Ovary (tissue), 9 donors: ENCODE data around the gene CMIP. TPM values are rescaled to one million over a fixed set of nuclear protein-coding genes. Genes with fewer than 3 reads are reported as not detected.
A peak's percentile ranks its signal among the peaks of the same experiment; 100 is the strongest.

ENCODE experiments used
- DNase-seq, 5 donors: peaks; one replicate each; pipeline ENCODE4 v3.0.0-alpha.2; 2019 to 2020
- H3K27ac ChIP-seq, 2 donors: fragments of 200-600 bp; one replicate each; pipeline versions ENCODE4 v1.5.1 to v1.8.0; 2019 to 2022
- H3K27me3 ChIP-seq: fragments of 200-600 bp; one replicate; pipeline ENCODE4 v1.8.0; 2022
- H3K36me3 ChIP-seq: fragments of 200-600 bp; sonication (generic); one replicate; pipeline ENCODE4 v1.5.1; 2019
- H3K4me1 ChIP-seq: one replicate; pipeline ENCODE4 v1.8.1; 2013; ENCODE audit warnings: mild to moderate bottlenecking, moderate library complexity; ENCODE audit not compliant: insufficient read depth
- H3K4me3 ChIP-seq: fragments of 200-600 bp; sonication (generic); one replicate; pipeline ENCODE4 v1.5.1; 2017
- H3K9me3 ChIP-seq, 2 donors: fragments of 200-600 bp in 1 of 2; sonication (generic) in 1 of 2; one replicate each; pipeline versions ENCODE4 v1.5.1 to v1.8.1; 2013 to 2019; ENCODE audit warnings: mild to moderate bottlenecking in 1 of 2, moderate library complexity in 1 of 2
- CTCF ChIP-seq, 3 donors: fragments of 450-650 bp in 2 of 3; fragments of 200-600 bp in 1 of 3; IDR thresholded peaks; one replicate each; pipeline versions ENCODE4 v1.5.1 to v1.8.0; 2016 to 2022; ENCODE audit warnings: antibody characterized with exemption in 3 of 3, mild to moderate bottlenecking in 1 of 3
- EP300 ChIP-seq: sonication (generic); formaldehyde crosslinking; IDR thresholded peaks from one replicate; pipeline ENCODE4 v1.6.1; 2017; ENCODE audit warnings: antibody characterized with exemption
- POLR2A ChIP-seq: fragments of 450-650 bp; IDR thresholded peaks from one replicate; pipeline ENCODE4 v1.6.1; 2017; ENCODE audit warnings: antibody characterized with exemption, mild to moderate bottlenecking, moderate library complexity
- WGBS, 3 donors: extraction: QIAGEN DNeasy Blood & Tissue Kit in 1 of 3; methylation state at CpG; one replicate each; pipeline versions ENCODE4 v1.1.5 to v1.1.7; 2013 to 2017; 5-methylcytosine and 5-hydroxymethylcytosine counted together
- intact Hi-C, 4 donors: fragments of 100-400 bp; cut with DNase I; formaldehyde crosslinking; loops; one replicate each; pipeline versions ENCODE4 v1.11.0 to v1.15.1; 2022 to 2023
- polyA plus RNA-seq, 2 donors: library from polyadenylated mRNA; stranded (reverse); fragments of 200-250 nt in 1 of 2; fragments of 350-450 nt in 1 of 2; fragmentation: Illumina TruSeq in 1 of 2; extraction: RNeasy Lipid Tissue Mini Kit (QIAGEN cat#74804) in 1 of 2; gene quantifications; one replicate each; pipeline ENCODE4 v1.2.3, GENCODE V29; 2013 to 2014
- total RNA-seq, 7 donors: library from RNA; depleted of rRNA in 2 of 7; stranded (reverse); fragments of >200 nt in 2 of 7; fragmentation: NEBNext Ultra II Directional in 3 of 7; extraction: Animal tissue kit (Norgen Biotek cat#: 25700) in 3 of 7; gene quantifications; one replicate each; pipeline versions ENCODE4 v1.1.0 to v1.2.4, GENCODE V29; 2016 to 2023
- donor health status: DM: no; HTN: no; CAD: no; lungs with moderate emphysema.
- donor health status: DM: no; HTN: no; CAD: no.
- donor health status: Bipolar disorder and iron deficiency.
- donor health status: DM: yes; HTN: yes; CAD: no.
- donor health status: DM: no; HTN: no; CAD: no.
- donor health status: DM: yes; HTN: yes; CAD: no.

Gene CMIP
- total and polyA plus RNA-seq, 9 donors: 19.4 to 68.2 (median 38.7) TPM

DNA sequence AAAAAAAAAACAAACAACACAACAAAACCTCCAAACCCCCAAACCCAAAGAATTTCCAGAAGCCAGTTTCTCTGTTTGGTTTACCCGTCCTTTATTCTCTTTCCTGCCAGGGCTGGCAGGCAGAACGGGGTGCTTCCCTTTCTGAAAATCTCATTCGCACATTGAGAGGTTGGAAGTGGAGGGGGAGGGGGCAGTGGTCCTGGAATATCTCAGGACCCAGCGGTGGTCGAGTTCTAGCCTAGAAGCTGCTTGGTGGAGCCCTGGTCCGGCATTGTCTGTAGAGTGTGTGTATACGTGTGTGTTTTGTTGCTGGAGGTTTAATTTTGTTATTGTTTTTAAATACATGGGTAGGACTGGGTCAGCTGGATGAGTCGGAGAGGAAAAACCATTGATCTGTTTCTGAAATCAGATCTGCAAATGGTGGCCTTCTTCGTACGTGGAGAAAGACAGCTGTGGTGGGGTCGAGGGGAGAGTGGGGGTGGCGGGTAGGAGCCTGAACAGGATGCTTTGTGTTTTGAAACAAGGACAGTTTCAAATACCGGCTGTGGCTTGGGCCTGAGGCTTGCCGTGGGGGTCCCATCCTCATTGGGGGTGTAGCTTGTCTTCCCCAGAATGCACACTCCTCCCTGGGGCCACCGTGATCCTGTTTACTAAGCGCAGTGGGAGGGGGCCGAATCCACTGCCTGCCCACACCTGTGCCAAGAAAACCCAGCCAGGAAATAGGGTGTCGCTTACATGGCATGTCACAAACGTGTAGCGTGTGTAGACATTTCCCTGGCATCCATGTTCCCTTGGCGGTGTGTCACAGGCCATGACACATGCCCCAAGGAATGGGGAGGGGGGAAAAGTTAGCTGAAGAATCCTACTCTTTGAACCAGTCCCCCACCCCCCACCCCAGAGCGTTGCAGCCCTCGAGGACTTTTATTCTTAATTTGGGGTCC lies 1.6 kb downstream of the CMIP start:
- intact Hi-C loops: no loop called here
- peak overlapping the region; percentile 83 for H3K4me3 ChIP-seq

DNA sequence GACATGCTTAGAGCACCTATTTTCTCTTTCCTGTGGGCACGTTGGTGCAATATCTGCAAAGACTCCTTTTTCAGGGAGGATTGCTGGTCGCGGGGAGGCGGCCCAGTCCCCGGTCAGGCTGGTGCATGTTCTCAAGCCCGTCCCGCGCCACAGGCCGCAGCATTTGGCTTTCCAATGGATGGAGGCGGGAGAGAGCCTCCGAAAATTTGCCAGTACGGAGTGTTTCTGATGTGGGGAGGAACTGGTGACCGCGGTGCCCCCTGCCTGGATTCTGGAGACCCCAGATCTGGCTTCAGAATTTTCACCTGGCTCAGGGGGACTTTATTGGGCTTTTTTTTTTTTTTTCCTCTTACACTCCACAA lies 2.3 kb downstream of the CMIP start:
- 31 to 54% (median 40%) methylated on average over 14 of the region's 14 CpGs for WGBS, 3 donors
- peak overlapping the region; percentile 19 for H3K4me3 ChIP-seq
- intact Hi-C loops: no loop called here
- H3K27ac ChIP-seq: no peak overlapping the region
- no peaks in the 10 kb centered on the region for H3K27me3 ChIP-seq
- H3K9me3 ChIP-seq: no peaks in the 10 kb centered on the region
- DNase-seq: no peak
- H3K36me3 ChIP-seq: no peaks in the 10 kb centered on the region
- peaks cover 14% of the 10 kb centered on the region for H3K4me1 ChIP-seq
- TF ChIP-seq CTCF (IDR thresholded peaks at IDR 0.05) (no peak), EP300 (no peak), POLR2A (no peak)

More for the DNA sequence above, 1.6 kb downstream of the CMIP start:
- peak in 1 of 5 donors; percentile 44 for DNase-seq
- Histone ChIP-seq H3K9me3 (no peaks in the 10 kb centered on the region), H3K36me3 (no peaks in the 10 kb centered on the region), H3K27ac (peak overlapping the region in 1 of 2 donors; percentile 51), H3K4me1 (peaks cover 12% of the 10 kb centered on the region), H3K27me3 (no peaks in the 10 kb centered on the region)
- WGBS, 3 donors: 7 to 25% (median 14%) methylated on average over 23 of the region's 23 CpGs
- no peak for TF ChIP-seq POLR2A
- no peak for TF ChIP-seq EP300

GRCh38 chr16:81447383-81448101 lies 2.9 kb downstream of the CMIP start:
- 70 to 76% (median 73%) methylated on average over 17 of the region's 17 CpGs for WGBS, 3 donors
- Histone ChIP-seq H3K4me1 (peaks cover 16% of the 10 kb centered on the region), H3K9me3 (no peaks in the 10 kb centered on the region), H3K27me3 (no peaks in the 10 kb centered on the region), H3K4me3 (no peak overlapping the region), H3K27ac (no peak overlapping the region), H3K36me3 (no peaks in the 10 kb centered on the region)
- DNase-seq: no peak
- intact Hi-C loops: no loop called here
- no peak for TF ChIP-seq POLR2A
- no peak for TF ChIP-seq EP300
- no peak for TF ChIP-seq CTCF (IDR thresholded peaks at IDR 0.05)

DNA sequence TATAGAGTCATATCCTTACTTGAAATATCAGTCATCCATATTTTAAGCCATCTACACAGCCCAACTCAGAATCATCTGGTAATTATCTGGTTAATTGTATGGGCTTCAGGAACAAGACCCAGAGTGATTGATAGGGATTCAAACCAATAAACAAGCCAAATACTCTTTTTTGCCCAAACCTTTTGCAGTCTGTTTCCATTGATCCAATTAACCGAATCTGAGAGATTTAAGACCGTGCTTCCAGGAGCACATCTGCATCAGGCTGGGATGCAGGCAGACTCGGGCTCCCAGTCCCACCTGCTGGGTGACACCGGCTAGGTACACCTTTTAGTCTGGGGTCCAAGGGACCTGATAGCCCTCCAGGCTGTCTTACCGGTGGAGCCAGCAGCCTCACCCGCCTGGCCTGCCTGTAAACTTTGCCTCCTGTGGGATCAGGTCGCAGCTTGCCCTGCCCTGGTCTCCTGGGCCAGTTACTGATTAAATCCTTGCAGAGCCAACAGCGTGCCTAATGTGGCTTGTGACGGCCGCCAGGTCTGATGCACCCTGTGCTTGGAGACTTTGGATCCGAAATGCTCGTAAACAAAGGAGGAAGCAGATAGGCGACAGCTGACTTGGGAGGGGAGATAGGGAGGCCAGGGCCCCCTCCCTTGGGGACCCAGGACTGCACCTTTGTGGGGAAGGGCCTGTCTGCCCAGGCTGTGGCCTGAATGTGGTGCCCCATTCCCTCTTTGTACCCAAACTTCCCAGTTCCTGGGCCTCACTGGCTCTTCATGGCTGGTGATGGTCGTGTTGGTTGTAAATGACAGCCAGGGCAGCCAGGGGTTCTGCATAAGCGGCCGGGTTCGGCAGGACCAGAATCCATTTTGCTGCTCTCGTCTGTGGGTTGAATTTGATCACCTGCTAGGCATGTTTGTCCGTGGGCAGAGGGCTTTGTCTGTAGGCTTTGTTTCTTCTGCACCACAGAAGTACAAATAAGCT lies 3.8 kb downstream of the CMIP start:
- WGBS, 3 donors: 72 to 81% (median 76%) methylated on average over 19 of the region's 19 CpGs
- Histone ChIP-seq H3K36me3 (no peaks in the 10 kb centered on the region), H3K4me3 (no peak overlapping the region), H3K9me3 (no peaks in the 10 kb centered on the region), H3K4me1 (peaks cover 21% of the 10 kb centered on the region), H3K27ac (no peak overlapping the region), H3K27me3 (no peaks in the 10 kb centered on the region)
- no peak for DNase-seq
- intact Hi-C loops: no loop called here
- TF ChIP-seq EP300 (no peak), POLR2A (no peak)

DNA sequence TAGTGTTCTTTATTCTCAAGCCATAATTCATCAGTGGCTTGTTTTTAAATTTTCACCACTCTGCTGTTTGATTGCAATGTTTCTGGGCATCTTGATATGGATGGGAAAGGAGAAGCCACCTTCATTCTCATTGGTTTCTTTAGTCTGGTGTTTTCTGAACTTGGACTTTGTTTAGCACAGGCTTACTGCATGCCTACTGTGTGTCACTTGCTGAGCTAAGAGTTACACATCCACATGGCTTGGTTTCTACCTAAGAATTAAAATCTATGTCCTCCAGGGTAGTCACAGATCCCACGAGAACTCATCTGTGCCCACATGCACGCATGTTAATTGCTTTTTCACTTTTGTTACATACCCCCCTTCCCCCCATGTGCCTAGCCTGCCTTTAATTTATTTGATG lies 4.6 kb downstream of the CMIP start:
- 93 to 99% (median 93%) methylated on average over 2 of the region's 2 CpGs for WGBS, 3 donors
- H3K36me3 ChIP-seq: no peaks in the 10 kb centered on the region
- peaks cover 17% of the 10 kb centered on the region for H3K4me1 ChIP-seq
- H3K27ac ChIP-seq: no peak overlapping the region
- H3K4me3 ChIP-seq: no peak overlapping the region
- TF ChIP-seq EP300 (no peak), POLR2A (no peak), CTCF (IDR thresholded peaks at IDR 0.05) (no peak)
- no peaks in the 10 kb centered on the region for H3K9me3 ChIP-seq
- H3K27me3 ChIP-seq: no peaks in the 10 kb centered on the region
- DNase-seq: no peak
- intact Hi-C loops: no loop called here
